WTC11 (cell line): ENCODE results near the gene EIF1AD. TPM values are rescaled to one million over a fixed set of nuclear protein-coding genes. Genes with fewer than 3 reads are reported as not detected.

Experiments used
- ATAC-seq: fragments of 200-7000 bp; cut with Tn5 transposase; 2 replicates; pipeline ENCODE4 v1.10.0; 2021; ENCODE audit warnings: mild to moderate bottlenecking, moderate library complexity
- CTCF ChIA-PET: fragments of 300-600 bp; sonication (Branson Sonifier 250); formaldehyde crosslinking; loops from one replicate; lab custom pipeline; 2021; ENCODE audit warnings: antibody characterized with exemption; lab: Charles Lee
- POLR2A ChIA-PET: fragments of 350-600 bp; sonication (Branson Sonifier 250); formaldehyde crosslinking; loops from one replicate; lab custom pipeline; 2021; ENCODE audit warnings: antibody characterized with exemption; lab: Charles Lee
- DNase-seq: peaks from one replicate; pipeline ENCODE4 v3.0.0; 2021; ENCODE audit warnings: low spot score
- H3K27ac Mint-ChIP-seq: 2 replicates; pipeline ENCODE4 v1.8.0; 2021; ENCODE audit warnings: mixed read lengths
- H3K27me3 Mint-ChIP-seq: 2 replicates; pipeline ENCODE4 v1.8.0; 2021; ENCODE audit warnings: low read depth, mild to moderate bottlenecking, moderate library complexity, mixed read lengths
- H3K36me3 Mint-ChIP-seq: 2 replicates; pipeline ENCODE4 v1.8.0; 2021; ENCODE audit warnings: mixed read lengths
- H3K4me1 Mint-ChIP-seq: 2 replicates; pipeline ENCODE4 v1.8.0; 2022; ENCODE audit warnings: mixed read lengths
- H3K4me3 Mint-ChIP-seq: 2 replicates; pipeline ENCODE4 v1.8.0; 2021; ENCODE audit warnings: mild to moderate bottlenecking, moderate library complexity, mixed read lengths
- H3K9me3 Mint-ChIP-seq: 2 replicates; pipeline ENCODE4 v1.8.0; 2021; ENCODE audit warnings: mixed read lengths
- CREB1 ChIP-seq: sonication (generic); formaldehyde crosslinking; IDR thresholded peaks from 2 replicates; pipeline ENCODE4 v1.8.0; 2023; ENCODE audit warnings: mild to moderate bottlenecking, missing genetic modification reagents
- ELF4 ChIP-seq: sonication (generic); formaldehyde crosslinking; IDR thresholded peaks from 2 replicates; pipeline ENCODE4 v1.8.1; 2022; ENCODE audit warnings: low read depth, mild to moderate bottlenecking, moderate library complexity, missing genetic modification reagents
- FOXP1 ChIP-seq: sonication (generic); formaldehyde crosslinking; IDR thresholded peaks from 2 replicates; pipeline ENCODE4 v1.8.0; 2022; ENCODE audit warnings: missing genetic modification reagents, mild to moderate bottlenecking, moderate library complexity, borderline replicate concordance
- IRF2 ChIP-seq: sonication (generic); formaldehyde crosslinking; IDR thresholded peaks from 2 replicates; pipeline ENCODE4 v1.8.0; 2022; ENCODE audit warnings: low read depth, missing genetic modification reagents, borderline replicate concordance
- JUN ChIP-seq: sonication (generic); formaldehyde crosslinking; IDR thresholded peaks from 2 replicates; pipeline ENCODE4 v1.8.0; 2023; ENCODE audit warnings: mild to moderate bottlenecking, missing genetic modification reagents
- NR3C1 ChIP-seq: sonication (generic); formaldehyde crosslinking; conservative IDR thresholded peaks from 2 replicates; pipeline ENCODE4 v1.8.1; 2023; ENCODE audit warnings: low read depth, mild to moderate bottlenecking, missing genetic modification reagents
- TP53 ChIP-seq: sonication (generic); formaldehyde crosslinking; IDR thresholded peaks from 2 replicates; pipeline ENCODE4 v1.8.1; 2023; ENCODE audit warnings: mild to moderate bottlenecking, missing genetic modification reagents
- ZNF263 ChIP-seq: sonication (generic); formaldehyde crosslinking; IDR thresholded peaks from 2 replicates; pipeline ENCODE4 v1.8.1; 2022; ENCODE audit warnings: low read depth, mild to moderate bottlenecking, moderate library complexity, missing genetic modification reagents
- total RNA-seq: library from RNA; stranded (reverse); gene quantifications from 3 replicates; pipeline ENCODE4 v1.2.3, GENCODE V29; 2021
- TF ChIP-seq, protein P1 (sequence below): sonication (generic); formaldehyde crosslinking; IDR thresholded peaks from 2 replicates; pipeline ENCODE4 v1.8.0; 2023; ENCODE audit warnings: mild to moderate bottlenecking, missing genetic modification reagents
- TF ChIP-seq, protein P2 (sequence below): fragments of 250-450 bp; sonication (Bioruptor Pico); IDR thresholded peaks from 2 replicates; pipeline ENCODE4 v2.1.2; 2022; ENCODE audit warnings: mild to moderate bottlenecking, moderate library complexity
- TF ChIP-seq, protein P3 (sequence below): fragments of 250-450 bp; sonication (Bioruptor Pico); IDR thresholded peaks from 2 replicates; pipeline ENCODE4 v1.8.0; 2021; ENCODE audit warnings: mild to moderate bottlenecking
- TF ChIP-seq, protein P4 (sequence below): sonication (generic); formaldehyde crosslinking; IDR thresholded peaks from 2 replicates; pipeline ENCODE4 v1.8.0; 2023; ENCODE audit warnings: missing genetic modification reagents
- TF ChIP-seq, protein P5 (sequence below): sonication (generic); formaldehyde crosslinking; conservative IDR thresholded peaks from 2 replicates; pipeline ENCODE4 v1.8.1; 2022; ENCODE audit warnings: mild to moderate bottlenecking, missing genetic modification reagents
- TF ChIP-seq, protein P6 (sequence below): sonication (generic); formaldehyde crosslinking; IDR thresholded peaks from 2 replicates; pipeline ENCODE4 v1.8.0; 2023; ENCODE audit warnings: missing genetic modification reagents, mild to moderate bottlenecking, borderline replicate concordance

EIF1AD gene
- total RNA-seq, 1 experiment from 2014 or later = 37.6 TPM

DNA sequence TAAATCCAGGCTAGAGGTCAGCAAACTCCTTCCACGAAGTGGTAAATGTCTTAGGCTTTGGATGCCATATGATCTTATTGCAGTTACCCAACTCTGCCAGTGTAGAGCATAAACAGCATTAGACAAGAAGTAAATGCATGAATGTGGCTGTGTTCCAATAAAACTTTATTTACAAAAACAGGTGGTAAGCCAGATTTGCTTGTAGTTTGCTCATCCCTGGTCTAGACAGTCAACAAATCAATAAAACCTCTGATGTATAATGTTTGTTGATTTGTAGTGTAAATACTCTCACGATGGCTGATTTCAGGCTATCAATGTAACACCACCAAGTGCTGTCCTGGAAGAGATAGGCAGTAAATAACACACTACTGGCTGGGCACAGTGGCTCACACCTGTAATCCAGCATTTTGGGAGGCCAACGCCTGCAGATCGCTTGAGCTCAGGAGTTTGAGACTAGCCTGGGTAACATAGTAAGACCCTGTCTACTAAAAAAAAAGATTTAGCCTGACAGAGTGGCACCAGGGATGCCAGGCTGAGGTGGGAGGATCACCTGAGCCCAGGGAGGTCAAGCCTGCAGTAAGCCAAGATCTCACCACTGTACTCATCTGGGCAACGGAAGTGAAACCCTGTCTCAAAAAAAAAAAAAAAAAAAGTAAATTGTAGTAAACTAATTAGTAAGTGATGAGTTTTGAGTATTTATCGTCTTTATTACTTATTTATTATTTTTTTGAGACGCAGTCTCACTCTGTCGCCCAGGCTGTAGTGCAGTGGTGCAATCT is 31.2 kb upstream of the EIF1AD start (continued):
- TF ChIP-seq, protein P1, sequence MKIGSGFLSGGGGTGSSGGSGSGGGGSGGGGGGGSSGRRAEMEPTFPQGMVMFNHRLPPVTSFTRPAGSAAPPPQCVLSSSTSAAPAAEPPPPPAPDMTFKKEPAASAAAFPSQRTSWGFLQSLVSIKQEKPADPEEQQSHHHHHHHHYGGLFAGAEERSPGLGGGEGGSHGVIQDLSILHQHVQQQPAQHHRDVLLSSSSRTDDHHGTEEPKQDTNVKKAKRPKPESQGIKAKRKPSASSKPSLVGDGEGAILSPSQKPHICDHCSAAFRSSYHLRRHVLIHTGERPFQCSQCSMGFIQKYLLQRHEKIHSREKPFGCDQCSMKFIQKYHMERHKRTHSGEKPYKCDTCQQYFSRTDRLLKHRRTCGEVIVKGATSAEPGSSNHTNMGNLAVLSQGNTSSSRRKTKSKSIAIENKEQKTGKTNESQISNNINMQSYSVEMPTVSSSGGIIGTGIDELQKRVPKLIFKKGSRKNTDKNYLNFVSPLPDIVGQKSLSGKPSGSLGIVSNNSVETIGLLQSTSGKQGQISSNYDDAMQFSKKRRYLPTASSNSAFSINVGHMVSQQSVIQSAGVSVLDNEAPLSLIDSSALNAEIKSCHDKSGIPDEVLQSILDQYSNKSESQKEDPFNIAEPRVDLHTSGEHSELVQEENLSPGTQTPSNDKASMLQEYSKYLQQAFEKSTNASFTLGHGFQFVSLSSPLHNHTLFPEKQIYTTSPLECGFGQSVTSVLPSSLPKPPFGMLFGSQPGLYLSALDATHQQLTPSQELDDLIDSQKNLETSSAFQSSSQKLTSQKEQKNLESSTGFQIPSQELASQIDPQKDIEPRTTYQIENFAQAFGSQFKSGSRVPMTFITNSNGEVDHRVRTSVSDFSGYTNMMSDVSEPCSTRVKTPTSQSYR (CRISPR knock-in tag) = no peak
- TF ChIP-seq NR3C1 (no peak), FOXP1 (CRISPR knock-in tag) (no peak), JUN (CRISPR knock-in tag) (no peak)
- TF ChIP-seq, protein P2, sequence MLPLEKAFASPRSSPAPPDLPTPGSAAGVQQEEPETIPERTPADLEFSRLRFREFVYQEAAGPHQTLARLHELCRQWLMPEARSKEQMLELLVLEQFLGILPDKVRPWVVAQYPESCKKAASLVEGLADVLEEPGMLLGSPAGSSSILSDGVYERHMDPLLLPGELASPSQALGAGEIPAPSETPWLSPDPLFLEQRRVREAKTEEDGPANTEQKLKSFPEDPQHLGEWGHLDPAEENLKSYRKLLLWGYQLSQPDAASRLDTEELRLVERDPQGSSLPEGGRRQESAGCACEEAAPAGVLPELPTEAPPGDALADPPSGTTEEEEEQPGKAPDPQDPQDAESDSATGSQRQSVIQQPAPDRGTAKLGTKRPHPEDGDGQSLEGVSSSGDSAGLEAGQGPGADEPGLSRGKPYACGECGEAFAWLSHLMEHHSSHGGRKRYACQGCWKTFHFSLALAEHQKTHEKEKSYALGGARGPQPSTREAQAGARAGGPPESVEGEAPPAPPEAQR (CRISPR knock-in tag) = no peak
- TF ChIP-seq, all 79 proteins: peak for 0

DNA sequence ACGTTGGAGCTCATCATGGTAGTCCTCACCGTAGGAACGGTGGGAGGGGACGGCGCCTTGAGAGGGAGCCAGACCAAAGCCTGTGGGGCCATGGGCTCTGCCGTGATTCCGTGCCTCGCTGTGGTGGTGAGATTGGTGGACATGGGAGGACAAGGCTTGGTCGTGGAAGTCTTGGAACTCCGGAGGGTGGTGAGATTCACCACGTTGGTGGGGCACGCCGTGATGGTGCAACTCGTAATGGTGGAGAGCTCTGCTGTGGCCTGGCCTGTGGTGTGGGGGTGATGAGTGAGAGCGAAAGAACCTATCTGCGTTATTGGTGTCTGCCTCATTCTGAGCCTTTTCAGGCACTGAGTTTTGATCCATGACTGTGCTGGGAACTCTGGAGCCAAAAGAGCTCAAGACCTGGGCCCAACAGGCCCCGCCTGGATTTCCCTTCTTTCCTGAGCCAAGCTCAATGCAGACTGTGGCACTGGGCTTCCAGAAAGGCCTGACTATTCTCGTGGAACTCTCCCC is 24.1 kb upstream of the EIF1AD start, which contains the start of gene CATSPER1:
Gene CATSPER1 (minus strand): TSS at position 463 of the 513 bp plus-strand sequence. CDS start 100 bp downstream, at position 363.
- CTCF ChIA-PET = no interaction called here
- no peaks in the 10 kb centered on the region for H3K9me3 Mint-ChIP-seq
- no peaks in the 10 kb centered on the region for H3K36me3 Mint-ChIP-seq
- H3K4me3 Mint-ChIP-seq = no peak within 1 kb of the TSS
- H3K4me1 Mint-ChIP-seq = no peaks in the 10 kb centered on the region
- TF ChIP-seq CREB1 (no peak), IRF2 (CRISPR knock-in tag) (no peak), TP53 (CRISPR knock-in tag) (no peak), ELF4 (no peak), ZNF263 (CRISPR knock-in tag) (no peak)
- TF ChIP-seq, protein P3, sequence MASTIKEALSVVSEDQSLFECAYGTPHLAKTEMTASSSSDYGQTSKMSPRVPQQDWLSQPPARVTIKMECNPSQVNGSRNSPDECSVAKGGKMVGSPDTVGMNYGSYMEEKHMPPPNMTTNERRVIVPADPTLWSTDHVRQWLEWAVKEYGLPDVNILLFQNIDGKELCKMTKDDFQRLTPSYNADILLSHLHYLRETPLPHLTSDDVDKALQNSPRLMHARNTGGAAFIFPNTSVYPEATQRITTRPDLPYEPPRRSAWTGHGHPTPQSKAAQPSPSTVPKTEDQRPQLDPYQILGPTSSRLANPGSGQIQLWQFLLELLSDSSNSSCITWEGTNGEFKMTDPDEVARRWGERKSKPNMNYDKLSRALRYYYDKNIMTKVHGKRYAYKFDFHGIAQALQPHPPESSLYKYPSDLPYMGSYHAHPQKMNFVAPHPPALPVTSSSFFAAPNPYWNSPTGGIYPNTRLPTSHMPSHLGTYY (CRISPR knock-in tag) = no peak
- TF ChIP-seq, protein P2 (CRISPR knock-in tag) = no peak
- TF ChIP-seq, protein P4, sequence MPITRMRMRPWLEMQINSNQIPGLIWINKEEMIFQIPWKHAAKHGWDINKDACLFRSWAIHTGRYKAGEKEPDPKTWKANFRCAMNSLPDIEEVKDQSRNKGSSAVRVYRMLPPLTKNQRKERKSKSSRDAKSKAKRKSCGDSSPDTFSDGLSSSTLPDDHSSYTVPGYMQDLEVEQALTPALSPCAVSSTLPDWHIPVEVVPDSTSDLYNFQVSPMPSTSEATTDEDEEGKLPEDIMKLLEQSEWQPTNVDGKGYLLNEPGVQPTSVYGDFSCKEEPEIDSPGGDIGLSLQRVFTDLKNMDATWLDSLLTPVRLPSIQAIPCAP (CRISPR knock-in tag) = no peak
- TF ChIP-seq, protein P5, sequence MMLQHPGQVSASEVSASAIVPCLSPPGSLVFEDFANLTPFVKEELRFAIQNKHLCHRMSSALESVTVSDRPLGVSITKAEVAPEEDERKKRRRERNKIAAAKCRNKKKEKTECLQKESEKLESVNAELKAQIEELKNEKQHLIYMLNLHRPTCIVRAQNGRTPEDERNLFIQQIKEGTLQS (CRISPR knock-in tag) = no peak
- TF ChIP-seq, protein P6, sequence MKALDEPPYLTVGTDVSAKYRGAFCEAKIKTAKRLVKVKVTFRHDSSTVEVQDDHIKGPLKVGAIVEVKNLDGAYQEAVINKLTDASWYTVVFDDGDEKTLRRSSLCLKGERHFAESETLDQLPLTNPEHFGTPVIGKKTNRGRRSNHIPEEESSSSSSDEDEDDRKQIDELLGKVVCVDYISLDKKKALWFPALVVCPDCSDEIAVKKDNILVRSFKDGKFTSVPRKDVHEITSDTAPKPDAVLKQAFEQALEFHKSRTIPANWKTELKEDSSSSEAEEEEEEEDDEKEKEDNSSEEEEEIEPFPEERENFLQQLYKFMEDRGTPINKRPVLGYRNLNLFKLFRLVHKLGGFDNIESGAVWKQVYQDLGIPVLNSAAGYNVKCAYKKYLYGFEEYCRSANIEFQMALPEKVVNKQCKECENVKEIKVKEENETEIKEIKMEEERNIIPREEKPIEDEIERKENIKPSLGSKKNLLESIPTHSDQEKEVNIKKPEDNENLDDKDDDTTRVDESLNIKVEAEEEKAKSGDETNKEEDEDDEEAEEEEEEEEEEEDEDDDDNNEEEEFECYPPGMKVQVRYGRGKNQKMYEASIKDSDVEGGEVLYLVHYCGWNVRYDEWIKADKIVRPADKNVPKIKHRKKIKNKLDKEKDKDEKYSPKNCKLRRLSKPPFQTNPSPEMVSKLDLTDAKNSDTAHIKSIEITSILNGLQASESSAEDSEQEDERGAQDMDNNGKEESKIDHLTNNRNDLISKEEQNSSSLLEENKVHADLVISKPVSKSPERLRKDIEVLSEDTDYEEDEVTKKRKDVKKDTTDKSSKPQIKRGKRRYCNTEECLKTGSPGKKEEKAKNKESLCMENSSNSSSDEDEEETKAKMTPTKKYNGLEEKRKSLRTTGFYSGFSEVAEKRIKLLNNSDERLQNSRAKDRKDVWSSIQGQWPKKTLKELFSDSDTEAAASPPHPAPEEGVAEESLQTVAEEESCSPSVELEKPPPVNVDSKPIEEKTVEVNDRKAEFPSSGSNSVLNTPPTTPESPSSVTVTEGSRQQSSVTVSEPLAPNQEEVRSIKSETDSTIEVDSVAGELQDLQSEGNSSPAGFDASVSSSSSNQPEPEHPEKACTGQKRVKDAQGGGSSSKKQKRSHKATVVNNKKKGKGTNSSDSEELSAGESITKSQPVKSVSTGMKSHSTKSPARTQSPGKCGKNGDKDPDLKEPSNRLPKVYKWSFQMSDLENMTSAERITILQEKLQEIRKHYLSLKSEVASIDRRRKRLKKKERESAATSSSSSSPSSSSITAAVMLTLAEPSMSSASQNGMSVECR (CRISPR knock-in tag) = no peak
- TF ChIP-seq, all 79 proteins: peak for 0
- H3K27ac Mint-ChIP-seq = no peak within 1 kb of the TSS
- POLR2A ChIA-PET = no interaction called here
- peaks cover 34% of the 10 kb centered on the region for H3K27me3 Mint-ChIP-seq
- ATAC-seq (no peak), DNase-seq (no peak)
